K562 (cell line): Measurements from ENCODE around the gene EWSR1. TPM values are rescaled to one million over a fixed set of nuclear protein-coding genes. Genes with fewer than 3 reads are reported as not detected.

Experiments used
- FUS ChIP-seq: fragments of 200-400 bp; formaldehyde crosslinking; optimal IDR thresholded peaks from 2 replicates; pipeline ENCODE3; 2017; ENCODE audit warnings: low read depth, low read length
- GTF2B ChIP-seq: IDR thresholded peaks from 2 replicates; pipeline ENCODE4 v1.6.1; 2011; ENCODE audit not compliant: insufficient read length; ENCODE audit errors: extremely low read depth
- HDAC1 ChIP-seq, 2 experiments: fragments of 450-650 bp; IDR thresholded peaks; 2 replicates each; pipeline ENCODE4 v1.6.1; 2016 to 2017; ENCODE audit warnings: inconsistent platforms in 1 of 2, mild to moderate bottlenecking in 1 of 2, moderate library complexity in 1 of 2
- HDAC2 ChIP-seq: fragments of 450-650 bp; IDR thresholded peaks from 2 replicates; pipeline ENCODE4 v1.6.1; 2016; ENCODE audit warnings: mild to moderate bottlenecking
- MEF2D ChIP-seq: conservative IDR thresholded peaks from 2 replicates; pipeline ENCODE4 v1.6.1; 2016; ENCODE audit warnings: low read depth, missing genetic modification characterization, missing compliant biosample characterization
- MXI1 ChIP-seq: IDR thresholded peaks from 2 replicates; pipeline ENCODE4 v1.6.1; 2011; ENCODE audit warnings: low read depth, mild to moderate bottlenecking, improper control_type of control experiment, low read length
- NELFE ChIP-seq: IDR thresholded peaks from 2 replicates; pipeline ENCODE4 v1.6.1; 2011; ENCODE audit warnings: mild to moderate bottlenecking; ENCODE audit not compliant: insufficient read depth, insufficient read length
- NFRKB ChIP-seq: fragments of 450-650 bp; IDR thresholded peaks from 2 replicates; pipeline ENCODE4 v1.6.1; 2016; ENCODE audit warnings: low read depth
- NR2C2 ChIP-seq, 2 experiments: fragments of 200-800 bp in 1 of 2; sonication (Bioruptor generic) in 1 of 2; sonication (generic) in 1 of 2; formaldehyde crosslinking in 1 of 2; IDR thresholded peaks; 2 replicates each; pipeline versions ENCODE4 v1.6.1 to v1.8.0; 2016 to 2022; ENCODE audit warnings: mild to moderate bottlenecking in 1 of 2, missing compliant biosample characterization in 1 of 2, missing genetic modification characterization in 1 of 2, missing genetic modification reagents in 1 of 2
- RBFOX2 ChIP-seq: fragments of 200-400 bp; formaldehyde crosslinking; IDR thresholded peaks from 2 replicates; pipeline ENCODE4 v1.6.1; 2017; ENCODE audit warnings: low read depth, mild to moderate bottlenecking, low read length, moderate library complexity
- RBM39 ChIP-seq: fragments of 200-400 bp; formaldehyde crosslinking; optimal IDR thresholded peaks from 2 replicates; pipeline ENCODE3; 2018; ENCODE audit warnings: low read depth, low read length
- RFX1 ChIP-seq: fragments of 450-650 bp; IDR thresholded peaks from 2 replicates; pipeline ENCODE4 v1.6.1; 2016; ENCODE audit warnings: mild to moderate bottlenecking, moderate library complexity
- RNF2 ChIP-seq: sonication (generic); IDR thresholded peaks from 2 replicates; pipeline ENCODE4 v1.6.1; 2016
- SMAD2 ChIP-seq: fragments of 150-350 bp; IDR thresholded peaks from 2 replicates; pipeline ENCODE4 v1.6.1; 2014; ENCODE audit warnings: low read depth, mild to moderate bottlenecking, low read length
- XRCC5 ChIP-seq: fragments of 200-400 bp; formaldehyde crosslinking; IDR thresholded peaks from 2 replicates; pipeline ENCODE4 v1.6.1; 2017; ENCODE audit warnings: low read depth, mild to moderate bottlenecking, low read length
- ZNF347 ChIP-seq: fragments of 450-650 bp; formaldehyde crosslinking; IDR thresholded peaks from 2 replicates; pipeline ENCODE4 v1.4.0; 2020; ENCODE audit warnings: low read depth, mild to moderate bottlenecking, moderate library complexity
- polyA plus RNA-seq, 8 experiments: library from polyadenylated mRNA; depleted of rRNA in 4 of 8; stranded (reverse) in 5 of 8; unstranded in 3 of 8; fragments of >200 nt; fragmentation: Nextera tagmentation in 2 of 8; fragmentation: Illumina TruSeq in 1 of 8; extraction: Ambion mirVana in 2 of 8; extraction: Trizol in 1 of 8; gene quantifications; 2 replicates each; pipeline versions ENCODE4 v1.2.1 to v1.2.3, GENCODE V29; 2011 to 2014; ENCODE audit warnings: inconsistent platforms in 1 of 8, missing spikeins in 1 of 8
- total RNA-seq, 7 experiments: library from RNA; depleted of rRNA in 6 of 7; stranded (reverse); fragments of >200 nt in 6 of 7; fragmentation: Illumina TruSeq in 2 of 7; extraction: Trizol in 2 of 7; gene quantifications; 2 replicates each; pipeline versions ENCODE4 v1.2.1 to v1.2.3, GENCODE V29; 2011 to 2021; ENCODE audit warnings: low replicate concordance in 1 of 7
- TF ChIP-seq, protein P1 (sequence below), 2 experiments: fragments of 200-800 bp in 1 of 2; sonication (Bioruptor generic) in 1 of 2; sonication (generic) in 1 of 2; formaldehyde crosslinking in 1 of 2; IDR thresholded peaks in 1 of 2; conservative IDR thresholded peaks in 1 of 2; 2 replicates each; pipeline versions ENCODE4 v1.5.0 to v1.6.1; 2016 to 2020; ENCODE audit warnings: missing compliant biosample characterization in 1 of 2, missing genetic modification characterization in 1 of 2, missing genetic modification reagents in 1 of 2
- TF ChIP-seq, protein P2 (sequence below): fragments of 450-650 bp; formaldehyde crosslinking; IDR thresholded peaks from 2 replicates; pipeline ENCODE4 v1.4.0; 2020; ENCODE audit warnings: mild to moderate bottlenecking, mixed read lengths
- TF ChIP-seq, protein P3 (sequence below): fragments of 200-800 bp; sonication (Bioruptor generic); IDR thresholded peaks from 2 replicates; pipeline ENCODE4 v1.6.1; 2017; ENCODE audit warnings: missing genetic modification characterization, missing compliant biosample characterization
- TF ChIP-seq, protein P4 (sequence below): sonication (generic); formaldehyde crosslinking; IDR thresholded peaks from 2 replicates; pipeline ENCODE4 v1.8.1; 2023; ENCODE audit warnings: mild to moderate bottlenecking, missing genetic modification reagents

EWSR1 gene
- total and polyA plus RNA-seq, 9 of the 15 experiments (the other 6 are each of a cell fraction or from before 2014, with no cell fraction given) = 83.3 to 450 (median 239) TPM

GRCh38 chr22:29267858-29268510 is at the start of gene EWSR1, which contains the start of gene RHBDD3 (continued):
- TF ChIP-seq MEF2D (tag) (no peak), XRCC5 (no peak), FUS (no peak), GTF2B (no peak), SMAD2 (no peak), MXI1 (0 out of 2 replicates have a peak, but pooled peaks have one; percentile 57), HDAC2 (no peak), NELFE (no peak), RBFOX2 (peak; percentile 98), NR2C2 (CRISPR knock-in tag; IDR thresholded peaks at IDR 0.05) (peak; percentile 83), NR2C2 (tag; IDR thresholded peaks at IDR 0.05) (peak; percentile 96), RNF2 (peak; percentile 52; the same call in 1 of the 2 replicates), HDAC1 (IDR thresholded peaks at IDR 0.05) (no peak), NFRKB (peak; percentile 98), RFX1 (no peak), ZNF347 (CRISPR knock-in tag) (no peak), RBM39 (no peak)
- TF ChIP-seq, protein P1, sequence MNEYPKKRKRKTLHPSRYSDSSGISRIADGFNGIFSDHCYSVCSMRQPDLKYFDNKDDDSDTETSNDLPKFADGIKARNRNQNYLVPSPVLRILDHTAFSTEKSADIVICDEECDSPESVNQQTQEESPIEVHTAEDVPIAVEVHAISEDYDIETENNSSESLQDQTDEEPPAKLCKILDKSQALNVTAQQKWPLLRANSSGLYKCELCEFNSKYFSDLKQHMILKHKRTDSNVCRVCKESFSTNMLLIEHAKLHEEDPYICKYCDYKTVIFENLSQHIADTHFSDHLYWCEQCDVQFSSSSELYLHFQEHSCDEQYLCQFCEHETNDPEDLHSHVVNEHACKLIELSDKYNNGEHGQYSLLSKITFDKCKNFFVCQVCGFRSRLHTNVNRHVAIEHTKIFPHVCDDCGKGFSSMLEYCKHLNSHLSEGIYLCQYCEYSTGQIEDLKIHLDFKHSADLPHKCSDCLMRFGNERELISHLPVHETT (CRISPR knock-in tag; conservative IDR thresholded peaks at IDR 0.05 in 1 of 2, IDR thresholded peaks at IDR 0.05 in 1 of 2) = peak in 1 of 2 experiments; percentile 52; a peak in 1 of 4 replicates
- TF ChIP-seq, protein P2, sequence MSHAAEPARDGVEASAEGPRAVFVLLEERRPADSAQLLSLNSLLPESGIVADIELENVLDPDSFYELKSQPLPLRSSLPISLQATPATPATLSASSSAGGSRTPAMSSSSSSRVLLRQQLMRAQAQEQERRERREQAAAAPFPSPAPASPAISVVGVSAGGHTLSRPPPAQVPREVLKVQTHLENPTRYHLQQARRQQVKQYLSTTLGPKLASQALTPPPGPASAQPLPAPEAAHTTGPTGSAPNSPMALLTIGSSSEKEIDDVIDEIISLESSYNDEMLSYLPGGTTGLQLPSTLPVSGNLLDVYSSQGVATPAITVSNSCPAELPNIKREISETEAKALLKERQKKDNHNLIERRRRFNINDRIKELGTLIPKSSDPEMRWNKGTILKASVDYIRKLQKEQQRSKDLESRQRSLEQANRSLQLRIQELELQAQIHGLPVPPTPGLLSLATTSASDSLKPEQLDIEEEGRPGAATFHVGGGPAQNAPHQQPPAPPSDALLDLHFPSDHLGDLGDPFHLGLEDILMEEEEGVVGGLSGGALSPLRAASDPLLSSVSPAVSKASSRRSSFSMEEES (CRISPR knock-in tag) = peak; percentile 11; the same call in 1 of the 2 replicates
- TF ChIP-seq, protein P3, sequence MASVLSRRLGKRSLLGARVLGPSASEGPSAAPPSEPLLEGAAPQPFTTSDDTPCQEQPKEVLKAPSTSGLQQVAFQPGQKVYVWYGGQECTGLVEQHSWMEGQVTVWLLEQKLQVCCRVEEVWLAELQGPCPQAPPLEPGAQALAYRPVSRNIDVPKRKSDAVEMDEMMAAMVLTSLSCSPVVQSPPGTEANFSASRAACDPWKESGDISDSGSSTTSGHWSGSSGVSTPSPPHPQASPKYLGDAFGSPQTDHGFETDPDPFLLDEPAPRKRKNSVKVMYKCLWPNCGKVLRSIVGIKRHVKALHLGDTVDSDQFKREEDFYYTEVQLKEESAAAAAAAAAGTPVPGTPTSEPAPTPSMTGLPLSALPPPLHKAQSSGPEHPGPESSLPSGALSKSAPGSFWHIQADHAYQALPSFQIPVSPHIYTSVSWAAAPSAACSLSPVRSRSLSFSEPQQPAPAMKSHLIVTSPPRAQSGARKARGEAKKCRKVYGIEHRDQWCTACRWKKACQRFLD (CRISPR knock-in tag) = peak; percentile 54
- TF ChIP-seq, protein P4, sequence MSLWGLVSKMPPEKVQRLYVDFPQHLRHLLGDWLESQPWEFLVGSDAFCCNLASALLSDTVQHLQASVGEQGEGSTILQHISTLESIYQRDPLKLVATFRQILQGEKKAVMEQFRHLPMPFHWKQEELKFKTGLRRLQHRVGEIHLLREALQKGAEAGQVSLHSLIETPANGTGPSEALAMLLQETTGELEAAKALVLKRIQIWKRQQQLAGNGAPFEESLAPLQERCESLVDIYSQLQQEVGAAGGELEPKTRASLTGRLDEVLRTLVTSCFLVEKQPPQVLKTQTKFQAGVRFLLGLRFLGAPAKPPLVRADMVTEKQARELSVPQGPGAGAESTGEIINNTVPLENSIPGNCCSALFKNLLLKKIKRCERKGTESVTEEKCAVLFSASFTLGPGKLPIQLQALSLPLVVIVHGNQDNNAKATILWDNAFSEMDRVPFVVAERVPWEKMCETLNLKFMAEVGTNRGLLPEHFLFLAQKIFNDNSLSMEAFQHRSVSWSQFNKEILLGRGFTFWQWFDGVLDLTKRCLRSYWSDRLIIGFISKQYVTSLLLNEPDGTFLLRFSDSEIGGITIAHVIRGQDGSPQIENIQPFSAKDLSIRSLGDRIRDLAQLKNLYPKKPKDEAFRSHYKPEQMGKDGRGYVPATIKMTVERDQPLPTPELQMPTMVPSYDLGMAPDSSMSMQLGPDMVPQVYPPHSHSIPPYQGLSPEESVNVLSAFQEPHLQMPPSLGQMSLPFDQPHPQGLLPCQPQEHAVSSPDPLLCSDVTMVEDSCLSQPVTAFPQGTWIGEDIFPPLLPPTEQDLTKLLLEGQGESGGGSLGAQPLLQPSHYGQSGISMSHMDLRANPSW = no peak
